K562 treated with DMSO at 1 percent for 4 hours (cell line): ENCODE data around the gene PRKCI. TPM values are rescaled to one million over a fixed set of nuclear protein-coding genes. Genes with fewer than 3 reads are reported as not detected.

Source experiments
- total RNA-seq: library from RNA; unstranded; fragments of 300-600 nt; gene quantifications from 2 replicates; pipeline ENCODE4 v1.2.3, GENCODE V29; 2022; ENCODE audit not compliant: insufficient read depth

Gene PRKCI
- total RNA-seq = 18.5 and 19.1 TPM in 2 replicates

GRCh38 chr3:170221924-170222646, at the start of gene PRKCI:
Gene PRKCI, plus strand, starts transcription at chr3:170222424. Its CDS starts 246 bp downstream, at chr3:170222670.

GRCh38 chr3:170180908-170181885, 41.0 kb upstream of the PRKCI start, which contains the start of gene PHC3:
Gene PHC3, minus strand, starts transcription at chr3:170181733. Its CDS starts 18 bp downstream, at chr3:170181715.

Other genes starting within 250 kb of the PRKCI start
- 4.7 and 5.5 TPM in 2 replicates for gene GPR160, start 184.4 kb upstream of the PRKCI start, total RNA-seq
- 16.6 and 16.7 TPM in 2 replicates for gene PHC3, start 40.7 kb upstream of the PRKCI start, total RNA-seq
- 18.0 and 18.8 TPM in 2 replicates for gene SKIL, start 135.3 kb downstream of the PRKCI start, total RNA-seq
- 0.48 TPM in 1 of 2 replicates, not detected in the other for gene CLDN11, start 196.4 kb downstream of the PRKCI start, total RNA-seq